ENCODE data around the gene CA12. TPM values are rescaled to one million over a fixed set of nuclear protein-coding genes. Genes with fewer than 3 reads are reported as not detected.
A peak's percentile ranks its signal among the peaks of the same experiment; 100 is the strongest.

The CA12 gene
- total RNA-seq, 6 donors from 2014 or later = 2.2 to 14.6 (median 6.4) TPM

GRCh38 chr15:63350178-63350621 is 31.4 kb downstream of the CA12 start:
- peak in 1 of 2 donors; percentile 75 for ATAC-seq (ENCODE audit: low FRiP score in 2 of 2)
- H3K27me3 ChIP-seq = no peaks in the 10 kb centered on the region
- H3K4me3 ChIP-seq = no peak overlapping the region
- peaks cover 0 to 9% (median 5%) of the 10 kb centered on the region in 4 donors for H3K4me1 ChIP-seq
- H3K36me3 ChIP-seq = no peaks in the 10 kb centered on the region
- H3K27ac ChIP-seq = no peak overlapping the region
- no peak for TF ChIP-seq EP300 (IDR thresholded peaks at IDR 0.05)
- TF ChIP-seq POLR2A (IDR thresholded peaks at IDR 0.05) = no peak
- TF ChIP-seq POLR2AphosphoS5 (IDR thresholded peaks at IDR 0.05) = no peak
- TF ChIP-seq CTCF (IDR thresholded peaks at IDR 0.05) = no peak
- no peak for DNase-seq
- 65 to 84% methylated on average over 4 to 5 of the region's 5 CpGs for WGBS, 2 donors
- no peaks in the 10 kb centered on the region for H3K9me3 ChIP-seq

DNA sequence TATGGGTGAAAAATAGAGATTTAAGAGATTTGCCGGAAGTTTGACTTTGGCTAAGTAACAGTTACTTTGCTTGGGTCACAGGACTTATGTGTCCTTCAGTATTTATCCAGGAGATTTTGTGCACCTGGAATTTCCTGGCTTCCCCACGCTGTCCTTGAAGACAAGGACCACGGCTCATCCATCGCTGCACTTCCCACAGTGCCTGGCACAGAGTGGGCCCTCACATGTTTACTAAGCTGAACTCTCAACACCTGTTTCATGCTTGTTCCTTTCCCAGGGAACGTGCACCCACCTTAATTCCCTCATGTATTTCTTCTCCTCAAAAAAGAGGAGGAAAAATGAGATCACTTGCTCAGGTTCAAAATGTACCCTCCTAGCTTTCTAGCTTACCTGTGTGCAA is 32.0 kb downstream of the CA12 start:
- ATAC-seq (ENCODE audit: low FRiP score in 2 of 2) (no peak), DNase-seq (no peak)
- TF ChIP-seq EP300 (IDR thresholded peaks at IDR 0.05) (no peak), CTCF (IDR thresholded peaks at IDR 0.05) (no peak), POLR2AphosphoS5 (IDR thresholded peaks at IDR 0.05) (no peak), POLR2A (IDR thresholded peaks at IDR 0.05) (no peak)
- Histone ChIP-seq H3K4me1 (peaks cover 0 to 9% (median 5%) of the 10 kb centered on the region in 4 donors), H3K36me3 (no peaks in the 10 kb centered on the region), H3K27ac (no peak overlapping the region), H3K27me3 (no peaks in the 10 kb centered on the region), H3K4me3 (no peak overlapping the region), H3K9me3 (no peaks in the 10 kb centered on the region)
- 95 to 97% methylated on average over 5 of the region's 5 CpGs for WGBS, 2 donors

DNA sequence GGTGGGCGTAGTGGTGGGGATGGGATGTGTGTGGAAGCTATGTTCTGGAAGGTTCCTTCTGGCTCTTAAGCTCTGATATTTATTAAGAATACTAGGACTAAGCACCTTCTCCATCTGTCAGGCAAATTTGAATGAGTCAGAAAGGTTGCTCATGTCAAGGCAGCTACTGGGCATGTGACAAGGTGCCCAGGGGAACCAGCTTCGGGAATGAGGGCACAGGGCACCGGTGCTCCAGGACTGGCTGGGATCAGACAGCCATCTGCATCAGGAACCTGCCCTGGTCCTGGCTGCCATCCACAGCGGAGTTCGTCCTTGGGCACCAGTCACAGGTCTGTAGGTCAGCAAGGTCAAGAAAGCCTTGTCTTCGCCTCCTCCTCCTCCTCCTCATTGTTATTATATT is 32.5 kb downstream of the CA12 start:
- TF ChIP-seq EP300 (IDR thresholded peaks at IDR 0.05) (no peak), CTCF (IDR thresholded peaks at IDR 0.05) (no peak)
- no peak overlapping the region for H3K27ac ChIP-seq
- DNase-seq (no peak), ATAC-seq (ENCODE audit: low FRiP score in 2 of 2) (no peak)
- H3K4me1 ChIP-seq = peaks cover 0 to 9% (median 5%) of the 10 kb centered on the region in 4 donors
- H3K36me3 ChIP-seq = no peaks in the 10 kb centered on the region
- H3K9me3 ChIP-seq = no peaks in the 10 kb centered on the region
- no peak overlapping the region for H3K4me3 ChIP-seq
- no peaks in the 10 kb centered on the region for H3K27me3 ChIP-seq
- 92 to 93% methylated on average over 6 of the region's 6 CpGs for WGBS, 2 donors

GRCh38 chr15:63348392-63348791 is 33.3 kb downstream of the CA12 start:
- TF ChIP-seq CTCF (IDR thresholded peaks at IDR 0.05) (no peak), EP300 (IDR thresholded peaks at IDR 0.05) (no peak), POLR2AphosphoS5 (IDR thresholded peaks at IDR 0.05) (no peak), POLR2A (IDR thresholded peaks at IDR 0.05) (no peak)
- WGBS, 2 donors = 39 to 41% methylated on average over 7 of the region's 7 CpGs
- DNase-seq = peak; percentile 68 to 78
- Histone ChIP-seq H3K4me1 (peaks cover 0 to 9% (median 5%) of the 10 kb centered on the region in 4 donors), H3K27ac (no peak overlapping the region), H3K36me3 (no peaks in the 10 kb centered on the region), H3K9me3 (no peaks in the 10 kb centered on the region), H3K4me3 (no peak overlapping the region), H3K27me3 (no peaks in the 10 kb centered on the region)
- peak in 1 of 2 donors; percentile 39 for ATAC-seq (ENCODE audit: low FRiP score in 2 of 2)

GRCh38 chr15:63347074-63347857 is 34.4 kb downstream of the CA12 start:
- no peak overlapping the region for H3K4me3 ChIP-seq
- DNase-seq (no peak), ATAC-seq (ENCODE audit: low FRiP score in 2 of 2) (no peak)
- H3K36me3 ChIP-seq = no peaks in the 10 kb centered on the region
- H3K27ac ChIP-seq = no peak overlapping the region
- H3K9me3 ChIP-seq = no peaks in the 10 kb centered on the region
- no peak for TF ChIP-seq POLR2AphosphoS5 (IDR thresholded peaks at IDR 0.05)
- no peak for TF ChIP-seq EP300 (IDR thresholded peaks at IDR 0.05)
- TF ChIP-seq POLR2A (IDR thresholded peaks at IDR 0.05) = no peak
- TF ChIP-seq CTCF (IDR thresholded peaks at IDR 0.05) = no peak
- WGBS, 2 donors = 79 to 83% methylated on average over 5 to 6 of the region's 6 CpGs
- no peaks in the 10 kb centered on the region for H3K27me3 ChIP-seq
- H3K4me1 ChIP-seq = peaks cover 0 to 9% (median 5%) of the 10 kb centered on the region in 4 donors

Measured in upper lobe of left lung (tissue), 6 donors.